Stomach (tissue), 9 donors: ENCODE measurements around the gene NEBL. TPM values are rescaled to one million over a fixed set of nuclear protein-coding genes. Genes with fewer than 3 reads are reported as not detected.

ENCODE experiments used
- DNase-seq, 2 donors: peaks; one replicate each; pipeline versions ENCODE4 v3.0.0 to v3.0.0-alpha.2; 2013 to 2019
- H3K27ac ChIP-seq, 5 donors: fragments of 200-600 bp in 4 of 5; sonication (generic) in 4 of 5; one replicate each; pipeline ENCODE4 v1.5.1; 2013 to 2019; ENCODE audit warnings: mild to moderate bottlenecking in 1 of 5, moderate library complexity in 1 of 5
- H3K27me3 ChIP-seq, 3 donors: fragments of 200-600 bp; sonication (generic); one replicate each; pipeline ENCODE4 v1.5.1; 2017 to 2019; ENCODE audit warnings: mixed run types in 1 of 3
- H3K36me3 ChIP-seq, 4 donors: fragments of 200-600 bp; sonication (generic); 1 replicate in 3 of 4; 2 replicates in 1 of 4; pipeline ENCODE4 v1.5.1; 2016 to 2019
- H3K4me1 ChIP-seq, 4 donors: fragments of 200-600 bp; sonication (generic); one replicate each; pipeline ENCODE4 v1.5.1; 2016 to 2019
- H3K4me3 ChIP-seq, 4 donors: fragments of 200-600 bp; sonication (generic) in 3 of 4; one replicate each; pipeline ENCODE4 v1.5.1; 2016 to 2019; ENCODE audit warnings: mild to moderate bottlenecking in 1 of 4
- H3K9me3 ChIP-seq, 4 donors: fragments of 200-600 bp; sonication (generic); one replicate each; pipeline ENCODE4 v1.5.1; 2016 to 2019
- EP300 ChIP-seq: sonication (generic); formaldehyde crosslinking; IDR thresholded peaks from one replicate; pipeline ENCODE4 v1.6.1; 2017; ENCODE audit warnings: antibody characterized with exemption
- POLR2A ChIP-seq, 4 donors: fragments of 450-650 bp; IDR thresholded peaks; one replicate each; pipeline ENCODE4 v1.6.1; 2016; ENCODE audit warnings: antibody characterized with exemption in 4 of 4, control low read depth in 2 of 4, mild to moderate bottlenecking in 1 of 4, moderate library complexity in 1 of 4
- POLR2AphosphoS5 ChIP-seq, 3 donors: sonication (generic); formaldehyde crosslinking; IDR thresholded peaks; one replicate each; pipeline ENCODE4 v1.6.1; 2016; ENCODE audit warnings: antibody characterized with exemption in 3 of 3
- WGBS, 5 donors: extraction: QIAGEN DNeasy Blood & Tissue Kit in 3 of 5; methylation state at CpG; one replicate each; pipeline versions ENCODE4 v1.1.5 to v1.1.7; 2013 to 2018; 5-methylcytosine and 5-hydroxymethylcytosine counted together
- intact Hi-C: fragments of 100-400 bp; cut with DNase I; formaldehyde crosslinking; loops from one replicate; pipeline ENCODE4 v1.15.1; 2023; ENCODE audit warnings: low total_unique reads
- polyA plus RNA-seq, 3 donors: library from polyadenylated mRNA; stranded (reverse); fragments of 200-250 nt; gene quantifications; one replicate each; pipeline ENCODE4 v1.2.3, GENCODE V29; 2013
- total RNA-seq, 5 donors: library from RNA; depleted of rRNA; stranded (reverse); fragments of >200 nt; gene quantifications; one replicate each; pipeline versions ENCODE4 v1.1.0 to v1.2.3, GENCODE V29; 2014 to 2016
- TF ChIP-seq, protein P1 (sequence below), 7 experiments: fragments of 450-650 bp in 4 of 7; fragments of 200-600 bp in 3 of 7; sonication (generic) in 3 of 7; IDR thresholded peaks; one replicate each; pipeline ENCODE4 v1.5.1; 2016 to 2019; ENCODE audit warnings: antibody characterized with exemption in 7 of 7, control low read depth in 2 of 7, mild to moderate bottlenecking in 1 of 7
- donor health status: healthy with polysubstance abuse.
- donor health status: Bipolar disorder and iron deficiency.
- donor health status: healthy.

The NEBL gene
- total and polyA plus RNA-seq, 8 donors, result 1.2 to 21.8 (median 5.9) TPM

DNA sequence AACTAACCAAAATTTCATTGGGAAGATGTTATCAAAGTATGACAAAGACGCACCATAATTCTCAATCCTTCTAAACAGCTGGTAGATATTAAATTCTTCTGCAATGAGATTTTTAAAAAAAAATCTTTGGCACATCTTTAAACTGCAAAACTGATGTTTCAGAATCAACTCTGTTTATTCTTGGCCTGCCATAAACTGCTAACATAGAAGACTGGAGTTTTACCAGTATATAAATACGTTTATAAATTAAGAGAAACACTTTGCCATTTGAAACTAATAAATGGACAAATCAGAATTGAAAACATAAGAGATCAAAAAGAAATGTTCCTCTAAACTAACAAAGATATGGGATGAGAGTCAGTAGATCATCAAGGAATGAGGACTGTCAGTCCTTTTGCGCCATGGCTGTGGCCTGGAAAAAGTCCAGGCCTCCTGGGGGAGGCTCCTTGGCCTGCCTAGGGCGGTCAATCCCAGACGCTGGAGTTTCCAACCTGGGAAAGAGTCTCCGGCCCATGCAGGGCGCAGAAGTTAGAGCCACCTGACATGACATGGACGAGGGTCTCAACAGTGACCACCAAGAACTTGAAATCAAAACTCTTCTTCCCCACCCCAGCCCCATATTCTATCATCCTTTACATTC is 34.2 kb upstream of the NEBL start:
- H3K27ac ChIP-seq, result no peak overlapping the region
- H3K4me3 ChIP-seq, result no peak overlapping the region
- H3K36me3 ChIP-seq, result no peaks in the 10 kb centered on the region
- TF ChIP-seq EP300, result no peak
- TF ChIP-seq POLR2A (IDR thresholded peaks at IDR 0.05), result no peak
- TF ChIP-seq POLR2AphosphoS5 (IDR thresholded peaks at IDR 0.05), result no peak
- TF ChIP-seq, protein P1, sequence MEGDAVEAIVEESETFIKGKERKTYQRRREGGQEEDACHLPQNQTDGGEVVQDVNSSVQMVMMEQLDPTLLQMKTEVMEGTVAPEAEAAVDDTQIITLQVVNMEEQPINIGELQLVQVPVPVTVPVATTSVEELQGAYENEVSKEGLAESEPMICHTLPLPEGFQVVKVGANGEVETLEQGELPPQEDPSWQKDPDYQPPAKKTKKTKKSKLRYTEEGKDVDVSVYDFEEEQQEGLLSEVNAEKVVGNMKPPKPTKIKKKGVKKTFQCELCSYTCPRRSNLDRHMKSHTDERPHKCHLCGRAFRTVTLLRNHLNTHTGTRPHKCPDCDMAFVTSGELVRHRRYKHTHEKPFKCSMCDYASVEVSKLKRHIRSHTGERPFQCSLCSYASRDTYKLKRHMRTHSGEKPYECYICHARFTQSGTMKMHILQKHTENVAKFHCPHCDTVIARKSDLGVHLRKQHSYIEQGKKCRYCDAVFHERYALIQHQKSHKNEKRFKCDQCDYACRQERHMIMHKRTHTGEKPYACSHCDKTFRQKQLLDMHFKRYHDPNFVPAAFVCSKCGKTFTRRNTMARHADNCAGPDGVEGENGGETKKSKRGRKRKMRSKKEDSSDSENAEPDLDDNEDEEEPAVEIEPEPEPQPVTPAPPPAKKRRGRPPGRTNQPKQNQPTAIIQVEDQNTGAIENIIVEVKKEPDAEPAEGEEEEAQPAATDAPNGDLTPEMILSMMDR (IDR thresholded peaks at IDR 0.05), result no peak
- H3K9me3 ChIP-seq, result no peaks in the 10 kb centered on the region
- no peaks in the 10 kb centered on the region for H3K4me1 ChIP-seq
- no peaks in the 10 kb centered on the region for H3K27me3 ChIP-seq
- 67 to 81% (median 78%) methylated on average over 8 of the region's 8 CpGs for WGBS, 5 donors
- no peak for DNase-seq
- intact Hi-C loops, result no loop called here

DNA sequence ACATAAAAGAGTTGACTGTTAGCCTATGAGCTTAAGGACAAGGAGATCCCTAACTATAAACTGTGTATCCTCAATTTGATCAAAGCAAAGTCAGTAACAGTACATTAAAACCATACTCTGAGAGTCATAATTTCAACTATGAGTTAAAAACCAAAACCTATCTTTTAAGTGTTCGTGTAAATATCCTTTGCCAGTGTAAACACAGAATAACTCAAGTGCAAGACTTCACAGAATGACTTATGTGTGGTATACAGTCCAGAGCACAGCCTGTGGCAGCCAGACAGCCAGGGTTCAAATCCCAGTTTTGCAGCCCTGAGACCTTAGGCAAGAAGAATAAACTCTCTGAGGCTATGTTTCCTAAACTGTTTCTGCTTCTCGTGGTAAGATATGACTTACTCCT is 30.3 kb upstream of the NEBL start:
- DNase-seq, result no peak
- H3K27ac ChIP-seq, result no peak overlapping the region
- no peaks in the 10 kb centered on the region for H3K36me3 ChIP-seq
- no peaks in the 10 kb centered on the region for H3K27me3 ChIP-seq
- H3K9me3 ChIP-seq, result no peaks in the 10 kb centered on the region
- WGBS, 5 donors, result 31 to 54% (median 35%) methylated on average over 2 of the region's 2 CpGs
- no peaks in the 10 kb centered on the region for H3K4me1 ChIP-seq
- TF ChIP-seq EP300, result no peak
- no peak for TF ChIP-seq POLR2AphosphoS5 (IDR thresholded peaks at IDR 0.05)
- no peak for TF ChIP-seq POLR2A (IDR thresholded peaks at IDR 0.05)
- TF ChIP-seq, protein P1 (IDR thresholded peaks at IDR 0.05), result no peak
- intact Hi-C loops, result no loop called here
- no peak overlapping the region for H3K4me3 ChIP-seq

DNA sequence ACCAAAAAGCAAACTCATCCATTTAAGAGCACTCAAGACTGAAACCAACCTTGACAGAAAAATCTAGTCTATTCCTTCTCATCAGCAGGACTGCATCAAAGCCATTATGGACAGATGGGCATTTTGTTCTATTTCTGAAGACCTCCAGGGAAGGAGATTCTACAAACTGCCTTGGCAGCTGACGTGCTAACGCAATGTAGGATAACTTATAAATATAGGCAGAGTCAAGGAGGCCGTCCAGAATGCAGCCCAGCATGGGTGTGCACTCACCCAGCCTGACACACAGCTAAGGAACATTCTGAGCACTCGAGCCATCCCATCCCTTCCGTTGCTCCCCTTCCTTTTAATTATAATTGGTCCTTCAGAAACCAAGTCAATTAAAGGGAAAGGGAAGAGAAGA is 25.3 kb upstream of the NEBL start:
- Histone ChIP-seq H3K27me3 (no peaks in the 10 kb centered on the region), H3K4me3 (no peak overlapping the region), H3K4me1 (no peaks in the 10 kb centered on the region), H3K9me3 (no peaks in the 10 kb centered on the region), H3K36me3 (no peaks in the 10 kb centered on the region), H3K27ac (no peak overlapping the region)
- 59 to 83% (median 75%) methylated on average over 5 of the region's 5 CpGs for WGBS, 5 donors
- intact Hi-C loops, result no loop called here
- no peak for DNase-seq
- TF ChIP-seq POLR2A (IDR thresholded peaks at IDR 0.05) (no peak), EP300 (no peak), POLR2AphosphoS5 (IDR thresholded peaks at IDR 0.05) (no peak)
- TF ChIP-seq, protein P1 (IDR thresholded peaks at IDR 0.05), result no peak

DNA sequence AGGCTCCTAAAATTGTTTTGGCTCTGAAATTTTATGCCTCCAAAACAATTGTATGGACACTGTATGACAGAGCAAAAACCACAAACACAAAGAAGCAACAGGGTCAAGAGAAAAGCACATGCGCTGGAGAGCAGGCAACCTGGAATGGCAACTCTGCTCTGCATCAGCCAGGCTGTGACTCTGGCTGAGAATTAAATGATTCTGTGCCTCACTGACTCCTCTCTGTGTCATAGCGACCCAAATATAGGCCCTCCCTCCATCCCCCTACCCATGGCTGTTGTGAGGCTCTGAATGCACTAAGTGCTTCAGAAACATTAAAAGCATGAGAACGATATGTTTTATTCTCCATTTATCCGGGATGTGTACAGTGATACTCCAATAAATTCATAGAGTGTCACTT is 24.9 kb upstream of the NEBL start:
- intact Hi-C loops, result no loop called here
- TF ChIP-seq EP300 (no peak), POLR2AphosphoS5 (IDR thresholded peaks at IDR 0.05) (no peak), POLR2A (IDR thresholded peaks at IDR 0.05) (no peak)
- TF ChIP-seq, protein P1 (IDR thresholded peaks at IDR 0.05), result no peak
- 83 to 89% (median 87%) methylated on average over 4 of the region's 4 CpGs for WGBS, 5 donors

More for the DNA sequence above, 24.9 kb upstream of the NEBL start:
- no peak overlapping the region for H3K4me3 ChIP-seq
- H3K9me3 ChIP-seq, result no peaks in the 10 kb centered on the region
- H3K4me1 ChIP-seq, result no peaks in the 10 kb centered on the region
- no peak overlapping the region for H3K27ac ChIP-seq
- no peaks in the 10 kb centered on the region for H3K36me3 ChIP-seq
- no peaks in the 10 kb centered on the region for H3K27me3 ChIP-seq
- DNase-seq, result no peak
